Psoas muscle (tissue), 8 donors: ENCODE data around the gene KCNC3. TPM values are rescaled to one million over a fixed set of nuclear protein-coding genes. Genes with fewer than 3 reads are reported as not detected.
"Not testable (repeated sequence)": the region's sequence is repeated elsewhere in the genome, so short reads cannot be mapped to it uniquely, and the experiment has no call there.

Source experiments
- ATAC-seq, 4 donors: fragments of 200-7000 bp; cut with Tn5 transposase; one replicate each; pipeline ENCODE4 v1.9.1; 2020; ENCODE audit warnings: moderate library complexity in 3 of 4, mild to moderate bottlenecking in 2 of 4
- DNase-seq, 2 donors: peaks; one replicate each; pipeline ENCODE4 v3.0.0-alpha.2; 2020
- H3K27ac ChIP-seq: fragments of 200-600 bp; one replicate; pipeline ENCODE4 v1.8.0; 2022
- H3K27me3 ChIP-seq, 3 donors: fragments of 200-600 bp in 1 of 3; one replicate each; pipeline versions ENCODE4 v1.6.1 to v1.8.0; 2013 to 2022; ENCODE audit warnings: low read length in 2 of 3, mild to moderate bottlenecking in 2 of 3, moderate library complexity in 1 of 3; ENCODE audit not compliant: insufficient read depth in 3 of 3
- H3K36me3 ChIP-seq, 2 donors: fragments of 200-600 bp in 1 of 2; one replicate each; pipeline versions ENCODE4 v1.6.1 to v1.8.0; 2013 to 2022; ENCODE audit warnings: low read depth in 1 of 2, mild to moderate bottlenecking in 1 of 2, moderate library complexity in 1 of 2; ENCODE audit not compliant: insufficient read depth in 1 of 2
- H3K4me1 ChIP-seq: fragments of 200-600 bp; one replicate; pipeline ENCODE4 v1.8.0; 2022
- H3K4me3 ChIP-seq: fragments of 200-600 bp; one replicate; pipeline ENCODE4 v1.8.0; 2022; ENCODE audit warnings: mild to moderate bottlenecking
- H3K9me3 ChIP-seq: fragments of 200-600 bp; one replicate; pipeline ENCODE4 v1.8.0; 2022
- WGBS, 3 donors: extraction: QIAGEN DNeasy Blood & Tissue Kit; methylation state at CpG; one replicate each; pipeline versions ENCODE4 v1.1.6 to v1.1.7; 2013; 5-methylcytosine and 5-hydroxymethylcytosine counted together
- intact Hi-C, 2 donors: fragments of 100-400 bp; cut with DNase I; formaldehyde crosslinking; loops; one replicate each; pipeline versions ENCODE4 v1.11.0 to v1.14.2; 2022
- polyA plus RNA-seq, 3 donors: library from polyadenylated mRNA; stranded (reverse); fragments of 200-250 nt; gene quantifications; one replicate each; pipeline ENCODE4 v1.2.3, GENCODE V29; 2013
- total RNA-seq, 4 donors: library from RNA; stranded (reverse); fragmentation: NEBNext Ultra II Directional in 2 of 4; extraction: Animal tissue kit (Norgen Biotek cat#: 25700) in 2 of 4; gene quantifications; one replicate each; pipeline versions ENCODE4 v1.2.1 to v1.2.4, GENCODE V29; 2021 to 2023
- TF ChIP-seq, protein P1 (sequence below): fragments of 200-600 bp; IDR thresholded peaks from one replicate; pipeline ENCODE4 v1.8.0; 2022; ENCODE audit warnings: antibody characterized with exemption
- donor health status: healthy with polysubstance abuse.
- donor health status: DM: no; HTN: no; CAD: no; lungs with moderate emphysema.
- donor health status: Bipolar disorder and iron deficiency.
- donor health status: healthy.
- donor health status: DM: yes; HTN: yes; CAD: no.
- donor health status: DM: no; HTN: no; CAD: no.
- donor health status: DM: no; HTN: no; CAD: no.
- donor health status: DM: yes; HTN: yes; CAD: no.

KCNC3 gene
- total and polyA plus RNA-seq, 7 donors = 0.10 to 2.4 (median 1.0) TPM

DNA sequence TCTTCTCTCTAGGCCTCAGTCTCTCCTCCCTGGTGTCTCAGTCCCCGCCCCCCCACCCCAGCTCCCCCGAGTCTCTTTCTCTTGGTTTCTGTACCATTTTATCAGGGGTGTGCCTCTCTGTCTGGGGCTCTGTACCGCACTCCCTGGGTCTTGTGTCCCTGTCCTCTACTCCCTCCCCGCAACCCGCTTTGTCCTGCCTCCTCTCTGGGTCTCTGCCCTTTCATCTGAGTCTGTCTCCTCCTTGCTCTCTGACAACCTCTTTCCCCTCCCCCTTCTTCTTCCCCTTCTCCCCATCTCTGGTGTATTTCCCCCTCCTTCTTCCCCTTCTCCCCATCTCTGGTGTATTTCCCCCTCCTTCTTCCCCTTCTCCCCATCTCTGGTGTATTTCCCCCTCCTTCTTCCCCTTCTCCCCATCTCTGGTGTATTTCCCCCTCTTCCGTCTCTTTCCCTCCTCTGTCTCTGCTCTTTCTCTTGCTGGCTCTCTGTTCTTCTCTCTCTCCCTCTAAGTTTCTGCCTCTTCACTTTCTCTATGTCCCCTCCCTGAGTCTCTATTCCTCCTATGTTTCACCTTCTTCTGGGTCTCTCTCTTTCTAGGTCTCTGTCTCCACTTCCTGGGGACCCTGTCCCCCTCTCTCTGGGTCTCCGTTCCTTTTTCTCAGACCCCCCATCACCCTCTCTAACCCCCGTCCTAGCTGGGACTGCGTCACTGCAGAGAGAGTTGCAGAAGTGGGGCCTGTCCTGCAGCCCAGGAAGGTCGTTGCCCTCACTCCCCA, 2.2 kb upstream of the KCNC3 start:
- WGBS, 3 donors = 24 to 25% (median 25%) methylated on average over 7 to 10 of the region's 10 CpGs
- peak in 1 of 2 donors; percentile 21 for DNase-seq
- peaks cover 5% of the 10 kb centered on the region for H3K4me1 ChIP-seq
- TF ChIP-seq, protein P1, sequence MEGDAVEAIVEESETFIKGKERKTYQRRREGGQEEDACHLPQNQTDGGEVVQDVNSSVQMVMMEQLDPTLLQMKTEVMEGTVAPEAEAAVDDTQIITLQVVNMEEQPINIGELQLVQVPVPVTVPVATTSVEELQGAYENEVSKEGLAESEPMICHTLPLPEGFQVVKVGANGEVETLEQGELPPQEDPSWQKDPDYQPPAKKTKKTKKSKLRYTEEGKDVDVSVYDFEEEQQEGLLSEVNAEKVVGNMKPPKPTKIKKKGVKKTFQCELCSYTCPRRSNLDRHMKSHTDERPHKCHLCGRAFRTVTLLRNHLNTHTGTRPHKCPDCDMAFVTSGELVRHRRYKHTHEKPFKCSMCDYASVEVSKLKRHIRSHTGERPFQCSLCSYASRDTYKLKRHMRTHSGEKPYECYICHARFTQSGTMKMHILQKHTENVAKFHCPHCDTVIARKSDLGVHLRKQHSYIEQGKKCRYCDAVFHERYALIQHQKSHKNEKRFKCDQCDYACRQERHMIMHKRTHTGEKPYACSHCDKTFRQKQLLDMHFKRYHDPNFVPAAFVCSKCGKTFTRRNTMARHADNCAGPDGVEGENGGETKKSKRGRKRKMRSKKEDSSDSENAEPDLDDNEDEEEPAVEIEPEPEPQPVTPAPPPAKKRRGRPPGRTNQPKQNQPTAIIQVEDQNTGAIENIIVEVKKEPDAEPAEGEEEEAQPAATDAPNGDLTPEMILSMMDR = no peak
- ATAC-seq = no peak
- H3K27me3 ChIP-seq = peaks cover 0 to 16% (median 12%) of the 10 kb centered on the region in 3 donors
- H3K27ac ChIP-seq = peak overlapping the region; percentile 30
- H3K9me3 ChIP-seq = no peaks in the 10 kb centered on the region
- intact Hi-C loops = no loop called here
- no peaks in the 10 kb centered on the region for H3K36me3 ChIP-seq
- peak overlapping the region; percentile 65 for H3K4me3 ChIP-seq

DNA sequence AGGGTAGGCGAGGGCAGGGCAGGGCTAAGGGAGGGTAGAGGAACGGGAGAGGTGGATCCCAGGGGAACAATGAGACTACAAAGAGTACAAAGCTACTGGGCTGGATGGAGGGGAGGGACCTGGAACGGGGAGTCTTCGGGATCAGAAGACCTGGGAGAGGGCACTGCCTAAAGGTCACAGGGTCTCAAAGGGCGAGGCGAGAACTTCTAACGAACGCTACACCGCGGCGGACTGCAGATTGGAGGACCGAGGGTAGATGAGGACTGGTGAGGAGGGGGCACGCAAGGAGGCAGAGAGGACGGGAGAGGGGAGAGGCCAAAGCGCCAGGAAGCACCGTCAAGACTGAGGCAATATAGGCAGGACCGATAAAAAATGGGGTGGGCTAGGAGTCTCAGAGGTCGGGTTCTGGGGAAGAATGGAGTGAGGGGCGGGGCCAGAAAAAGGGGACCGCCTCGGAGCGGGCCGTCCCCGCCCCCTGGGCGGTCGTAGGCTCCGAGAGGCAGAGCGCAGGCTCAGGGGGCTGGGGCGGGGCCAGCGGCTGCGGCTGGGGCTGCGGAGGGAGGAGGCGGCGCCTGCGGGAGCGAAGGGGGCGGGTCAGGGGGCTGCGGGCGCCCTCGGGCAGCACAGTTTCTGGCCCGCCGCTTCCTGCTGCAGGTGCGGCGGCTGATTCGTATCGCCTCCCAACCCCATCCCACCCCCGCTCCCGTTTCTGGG, 1.3 kb upstream of the KCNC3 start:
- intact Hi-C loops = no loop called here
- peaks cover 12% of the 10 kb centered on the region for H3K4me1 ChIP-seq

DNA sequence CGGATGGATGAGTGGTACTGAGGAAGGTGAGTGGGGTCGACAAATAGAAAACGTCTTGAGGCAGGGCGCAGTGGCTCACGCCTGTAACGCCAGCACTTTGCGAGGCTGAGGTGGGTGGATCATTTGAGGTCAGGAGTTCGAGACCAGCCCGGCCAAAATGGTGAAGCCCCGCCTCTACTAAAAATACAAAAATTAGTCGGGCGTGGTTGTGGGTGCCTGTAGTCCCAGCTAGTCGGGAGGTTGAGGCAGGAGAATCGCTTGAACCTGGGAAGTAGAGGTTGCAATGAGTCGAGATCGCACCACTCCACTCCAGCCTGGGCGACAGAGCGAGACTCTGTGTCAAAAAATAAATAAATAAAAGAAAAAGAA, 733 bp upstream of the KCNC3 start:
- not testable (repeated sequence) for DNase-seq, H3K36me3 ChIP-seq, H3K9me3 ChIP-seq, ATAC-seq
- peaks cover 0 to 19% (median 12%) of the 10 kb centered on the region in 3 donors for H3K27me3 ChIP-seq
- peak overlapping the region; percentile 65 for H3K4me3 ChIP-seq
- peaks cover 12% of the 10 kb centered on the region for H3K4me1 ChIP-seq
- 10 to 13% (median 12%) methylated on average over 18 of the region's 18 CpGs for whole genome bisulfite sequencing, 3 donors
- peak overlapping the region; percentile 65 for H3K27ac ChIP-seq
- intact Hi-C loops = loop anchor here in 1 of 2 donors (10.0 kb wide), 1 partner anchor 175 kb away; no protein-coding TSS in a partner anchor

More for the DNA sequence above, 1.3 kb upstream of the KCNC3 start:
- TF ChIP-seq, protein P1 = no peak
- 0 to 3% (median 2%) methylated on average over 23 to 47 of the region's 48 CpGs for WGBS, 3 donors
- peak; percentile 53 to 68 (median 57) for ATAC-seq
- Histone ChIP-seq H3K4me3 (peak overlapping the region; percentile 65), H3K27me3 (peaks cover 0 to 19% (median 12%) of the 10 kb centered on the region in 3 donors), H3K27ac (peak overlapping the region; percentile 65), H3K36me3 (no peaks in the 10 kb centered on the region), H3K9me3 (no peaks in the 10 kb centered on the region)
- DNase-seq = peak; percentile 83 to 92

DNA sequence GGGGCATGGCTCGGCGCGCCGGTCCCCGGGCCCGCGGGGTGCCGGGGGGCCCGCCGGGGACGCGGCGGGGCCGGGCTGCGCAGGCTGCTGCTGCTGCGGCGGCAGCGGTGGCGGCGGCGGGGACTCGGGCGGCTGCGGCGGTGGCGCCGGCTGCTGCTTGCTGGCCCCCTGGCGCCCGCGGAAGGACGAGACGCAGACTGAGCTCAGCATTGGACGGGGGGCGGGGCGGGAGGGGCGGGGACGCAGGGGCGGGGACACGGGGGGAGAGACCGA, 368 bp downstream of the KCNC3 start:
- Histone ChIP-seq H3K4me1 (peaks cover 9% of the 10 kb centered on the region), H3K27me3 (peaks cover 0 to 19% (median 12%) of the 10 kb centered on the region in 3 donors), H3K9me3 (no peaks in the 10 kb centered on the region), H3K36me3 (no peaks in the 10 kb centered on the region), H3K4me3 (peak overlapping the region; percentile 60), H3K27ac (no peak overlapping the region)
- ATAC-seq (no peak), DNase-seq (no peak)
- intact Hi-C loops = loop anchor here in 1 of 2 donors (10.0 kb wide), 1 partner anchor 174 kb away; no protein-coding TSS in a partner anchor
- TF ChIP-seq, protein P1 = no peak
- whole genome bisulfite sequencing, 3 donors = 0 to 2% (median 0%) methylated on average over 3 to 39 of the region's 40 CpGs

DNA sequence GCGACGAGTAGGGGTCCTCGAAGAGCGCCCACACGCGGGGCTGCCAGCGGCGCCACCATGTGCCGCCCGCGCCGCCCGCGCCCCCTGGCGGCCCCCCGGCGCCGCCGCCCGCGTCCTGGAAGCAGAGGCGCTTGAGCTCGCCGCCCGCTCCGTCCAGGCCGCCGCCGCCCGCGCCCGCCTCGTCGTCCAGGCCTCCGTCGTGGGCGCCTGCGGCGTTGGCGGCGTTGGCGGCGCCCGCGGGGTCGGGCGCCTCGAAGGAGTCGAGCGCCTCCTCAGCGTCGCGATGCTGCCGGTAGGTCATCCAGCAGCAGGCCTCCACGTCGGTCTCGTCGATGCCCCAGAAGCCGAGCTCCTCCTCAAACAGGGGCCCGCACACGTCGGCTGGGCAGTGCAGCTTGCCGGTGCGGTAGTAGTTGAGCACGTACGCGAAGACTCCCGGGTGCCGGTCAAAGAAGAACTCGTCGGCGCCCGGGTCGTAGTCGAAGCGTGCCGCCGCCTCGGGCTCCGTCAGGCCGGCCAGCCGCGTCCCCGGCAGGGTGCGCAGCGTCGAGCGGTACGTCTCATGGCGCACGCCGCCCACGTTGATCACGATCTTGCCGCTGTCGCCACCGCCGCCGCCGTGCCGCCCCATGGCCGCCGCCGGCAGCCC, 829 bp downstream of the KCNC3 start:
- intact Hi-C loops = loop anchor here in 1 of 2 donors (10.0 kb wide), 1 partner anchor 174 kb away; no protein-coding TSS in a partner anchor
- no peak for ATAC-seq
- no peak for DNase-seq
- Histone ChIP-seq H3K4me3 (peak overlapping the region; percentile 60), H3K36me3 (no peaks in the 10 kb centered on the region), H3K27me3 (peaks cover 0 to 19% (median 12%) of the 10 kb centered on the region in 3 donors), H3K27ac (no peak overlapping the region), H3K4me1 (peaks cover 9% of the 10 kb centered on the region), H3K9me3 (no peaks in the 10 kb centered on the region)
- WGBS, 3 donors = 1 to 2% (median 1%) methylated on average over 46 to 103 of the region's 104 CpGs
- TF ChIP-seq, protein P1 = peak; percentile 25
